ENCODE measurements around the gene NKIRAS2. TPM values are rescaled to one million over a fixed set of nuclear protein-coding genes. Genes with fewer than 3 reads are reported as not detected.
A peak's percentile ranks its signal among the peaks of the same experiment; 100 is the strongest.

Gene NKIRAS2
- total RNA-seq, 1 donor from 2014 or later = 23.7 TPM

GRCh38 chr17:42053731-42054500 lies 34.0 kb downstream of the NKIRAS2 start:
- H3F3A ChIP-seq (ENCODE audit: low read depth) = peaks cover 31% of the 10 kb centered on the region
- peaks cover 56% of the 10 kb centered on the region for H3K4me1 Mint-ChIP-seq
- no peak overlapping the region for H2AFZ ChIP-seq (replicated peaks)
- no peaks in the 10 kb centered on the region for H3K36me3 ChIP-seq
- no peaks in the 10 kb centered on the region for H4K20me1 ChIP-seq (ENCODE audit: low read depth)
- no peak overlapping the region for H3K4me3 Mint-ChIP-seq
- no peak overlapping the region for H3K27ac Mint-ChIP-seq
- peaks cover 25% of the 10 kb centered on the region for H3K27me3 ChIP-seq
- H3K9me3 Mint-ChIP-seq = no peaks in the 10 kb centered on the region
- H3K4me2 ChIP-seq = peak overlapping the region; percentile 49
- H3K4me3 ChIP-seq = no peak overlapping the region
- TF ChIP-seq EZH2phosphoT487 (IDR thresholded peaks at IDR 0.05) = no peak
- TF ChIP-seq CTCF (IDR thresholded peaks at IDR 0.05) = no peak
- TF ChIP-seq EZH2 (IDR thresholded peaks at IDR 0.05) = no peak
- no peak overlapping the region for H3K27ac ChIP-seq
- DNase-seq (ENCODE audit: low spot score) = no peak
- no peaks in the 10 kb centered on the region for H3K79me2 ChIP-seq (ENCODE audit: low read depth)
- H3K4me1 ChIP-seq = peaks cover 30% of the 10 kb centered on the region
- no peaks in the 10 kb centered on the region for H3K36me3 Mint-ChIP-seq
- no peaks in the 10 kb centered on the region for H3K9me3 ChIP-seq (ENCODE audit: low read depth)
- peaks cover 25% of the 10 kb centered on the region for H3K27me3 Mint-ChIP-seq (ENCODE audit: insufficient read depth, low read depth)
- no peak overlapping the region for H3K9ac ChIP-seq

- Histone ChIP-seq H4K20me1 (ENCODE audit: low read depth) (no peaks in the 10 kb centered on the region), H3K9ac (no peak overlapping the region), H3F3A (ENCODE audit: low read depth) (peaks cover 31% of the 10 kb centered on the region), H3K4me1 (peaks cover 30% of the 10 kb centered on the region), H3K36me3 (no peaks in the 10 kb centered on the region), H3K4me2 (peak overlapping the region; percentile 61), H3K9me3 (ENCODE audit: low read depth) (no peaks in the 10 kb centered on the region), H3K27me3 (peaks cover 25% of the 10 kb centered on the region), H3K4me3 (peak overlapping the region; percentile 7), H3K79me2 (ENCODE audit: low read depth) (no peaks in the 10 kb centered on the region), H3K27ac (no peak overlapping the region), H2AFZ (replicated peaks) (no peak overlapping the region)
- Mint-ChIP-seq H3K27me3 (ENCODE audit: insufficient read depth, low read depth) (peaks cover 25% of the 10 kb centered on the region), H3K4me1 (peaks cover 49% of the 10 kb centered on the region), H3K9me3 (no peaks in the 10 kb centered on the region), H3K4me3 (no peak overlapping the region), H3K36me3 (no peaks in the 10 kb centered on the region), H3K27ac (peak overlapping the region; percentile 57)
- peak; percentile 67 for DNase-seq (ENCODE audit: low spot score)
- no peak for TF ChIP-seq EZH2phosphoT487 (IDR thresholded peaks at IDR 0.05)
Observed at GRCh38 chr17:42055027-42055426, 35.1 kb downstream of the NKIRAS2 start.

DNA sequence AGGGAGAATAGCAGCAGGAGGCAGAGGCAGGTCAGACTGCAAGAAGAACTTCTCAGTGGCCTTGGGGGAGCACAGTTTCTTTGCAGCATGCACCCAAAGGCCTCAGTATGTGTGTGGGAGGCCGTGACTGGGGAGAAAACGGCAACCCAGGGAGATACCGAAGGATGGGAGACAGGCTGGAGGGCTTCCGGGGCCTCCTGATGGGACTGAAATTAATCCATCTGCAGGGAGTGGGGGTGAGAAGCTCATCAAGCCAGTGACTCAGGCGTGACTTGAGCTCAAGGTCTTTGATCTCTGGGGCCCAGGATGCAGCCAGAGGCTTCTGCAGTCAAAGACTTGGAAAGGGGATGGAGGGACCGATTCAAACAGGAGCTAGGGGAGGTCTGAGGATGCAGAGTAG lies 35.6 kb downstream of the NKIRAS2 start:
- Mint-ChIP-seq H3K4me1 (peaks cover 53% of the 10 kb centered on the region), H3K27me3 (ENCODE audit: insufficient read depth, low read depth) (peaks cover 27% of the 10 kb centered on the region), H3K9me3 (no peaks in the 10 kb centered on the region), H3K27ac (peak overlapping the region; percentile 57), H3K36me3 (no peaks in the 10 kb centered on the region), H3K4me3 (peak overlapping the region; percentile 31)
- no peak overlapping the region for H3K9ac ChIP-seq
- H2AFZ ChIP-seq (replicated peaks) = no peak overlapping the region
- no peak for DNase-seq (ENCODE audit: low spot score)
- H3K4me1 ChIP-seq = peaks cover 30% of the 10 kb centered on the region
- H4K20me1 ChIP-seq (ENCODE audit: low read depth) = no peaks in the 10 kb centered on the region
- TF ChIP-seq EZH2phosphoT487 (IDR thresholded peaks at IDR 0.05) (no peak), CTCF (IDR thresholded peaks at IDR 0.05) (no peak), EZH2 (IDR thresholded peaks at IDR 0.05) (no peak)
- H3K27ac ChIP-seq = no peak overlapping the region
- H3K79me2 ChIP-seq (ENCODE audit: low read depth) = no peaks in the 10 kb centered on the region
- peaks cover 31% of the 10 kb centered on the region for H3F3A ChIP-seq (ENCODE audit: low read depth)
- no peaks in the 10 kb centered on the region for H3K36me3 ChIP-seq
- peaks cover 25% of the 10 kb centered on the region for H3K27me3 ChIP-seq
- no peaks in the 10 kb centered on the region for H3K9me3 ChIP-seq (ENCODE audit: low read depth)
- H3K4me3 ChIP-seq = no peak overlapping the region
- H3K4me2 ChIP-seq = peak overlapping the region; percentile 61

- Mint-ChIP-seq H3K27me3 (ENCODE audit: insufficient read depth, low read depth) (peaks cover 19% of the 10 kb centered on the region), H3K4me3 (no peak overlapping the region), H3K36me3 (no peaks in the 10 kb centered on the region), H3K9me3 (no peaks in the 10 kb centered on the region), H3K4me1 (peaks cover 48% of the 10 kb centered on the region), H3K27ac (peak overlapping the region; percentile 76)
- Histone ChIP-seq H4K20me1 (ENCODE audit: low read depth) (no peaks in the 10 kb centered on the region), H3K4me2 (no peak overlapping the region), H3K9me3 (ENCODE audit: low read depth) (no peaks in the 10 kb centered on the region), H2AFZ (replicated peaks) (no peak overlapping the region), H3K27ac (no peak overlapping the region), H3F3A (ENCODE audit: low read depth) (peaks cover 27% of the 10 kb centered on the region), H3K4me1 (peaks cover 28% of the 10 kb centered on the region), H3K4me3 (no peak overlapping the region), H3K27me3 (peaks cover 14% of the 10 kb centered on the region), H3K36me3 (no peaks in the 10 kb centered on the region), H3K9ac (no peak overlapping the region), H3K79me2 (ENCODE audit: low read depth) (no peaks in the 10 kb centered on the region)
- TF ChIP-seq CTCF (IDR thresholded peaks at IDR 0.05) (no peak), EZH2phosphoT487 (IDR thresholded peaks at IDR 0.05) (no peak), EZH2 (IDR thresholded peaks at IDR 0.05) (no peak)
- DNase-seq (ENCODE audit: low spot score) = no peak
Observed at GRCh38 chr17:42056635-42057034, 36.7 kb downstream of the NKIRAS2 start.

Data from neural progenitor cell (in vitro differentiated cells).